Ectodermal cell (in vitro differentiated cells): ENCODE measurements around the gene CSNK1D.

Experiments
- H3K27ac ChIP-seq: 2 replicates; pipeline ENCODE4 v1.7.0; 2013; ENCODE audit warnings: mild to moderate bottlenecking, low read depth, low read length; ENCODE audit not compliant: insufficient read depth, poor library complexity, severe bottlenecking
- H3K27me3 ChIP-seq: 2 replicates; pipeline ENCODE4 v1.7.0; 2013; ENCODE audit warnings: mild to moderate bottlenecking, low read length; ENCODE audit not compliant: insufficient read depth, control insufficient read depth, poor library complexity, severe bottlenecking
- H3K36me3 ChIP-seq: one replicate; pipeline ENCODE4 v1.7.0; 2013; ENCODE audit warnings: low read length; ENCODE audit not compliant: control insufficient read depth, insufficient read depth
- H3K4me1 ChIP-seq: one replicate; pipeline ENCODE4 v1.7.0; 2013; ENCODE audit warnings: low read length; ENCODE audit not compliant: control insufficient read depth, insufficient read depth
- H3K4me3 ChIP-seq: 2 replicates; pipeline ENCODE4 v1.7.0; 2013; ENCODE audit warnings: low read depth, low read length, control low read depth; ENCODE audit not compliant: insufficient read depth
- H3K9me3 ChIP-seq: 2 replicates; pipeline ENCODE4 v1.7.0; 2013; ENCODE audit warnings: mild to moderate bottlenecking, low read length, moderate library complexity; ENCODE audit not compliant: control insufficient read depth
- WGBS, 2 experiments: methylation state at CpG; one replicate each; pipeline ENCODE4 v1.1.7; 2013; ENCODE audit warnings: missing lambda C conversion rate in 2 of 2; 5-methylcytosine and 5-hydroxymethylcytosine counted together

The CSNK1D gene

DNA sequence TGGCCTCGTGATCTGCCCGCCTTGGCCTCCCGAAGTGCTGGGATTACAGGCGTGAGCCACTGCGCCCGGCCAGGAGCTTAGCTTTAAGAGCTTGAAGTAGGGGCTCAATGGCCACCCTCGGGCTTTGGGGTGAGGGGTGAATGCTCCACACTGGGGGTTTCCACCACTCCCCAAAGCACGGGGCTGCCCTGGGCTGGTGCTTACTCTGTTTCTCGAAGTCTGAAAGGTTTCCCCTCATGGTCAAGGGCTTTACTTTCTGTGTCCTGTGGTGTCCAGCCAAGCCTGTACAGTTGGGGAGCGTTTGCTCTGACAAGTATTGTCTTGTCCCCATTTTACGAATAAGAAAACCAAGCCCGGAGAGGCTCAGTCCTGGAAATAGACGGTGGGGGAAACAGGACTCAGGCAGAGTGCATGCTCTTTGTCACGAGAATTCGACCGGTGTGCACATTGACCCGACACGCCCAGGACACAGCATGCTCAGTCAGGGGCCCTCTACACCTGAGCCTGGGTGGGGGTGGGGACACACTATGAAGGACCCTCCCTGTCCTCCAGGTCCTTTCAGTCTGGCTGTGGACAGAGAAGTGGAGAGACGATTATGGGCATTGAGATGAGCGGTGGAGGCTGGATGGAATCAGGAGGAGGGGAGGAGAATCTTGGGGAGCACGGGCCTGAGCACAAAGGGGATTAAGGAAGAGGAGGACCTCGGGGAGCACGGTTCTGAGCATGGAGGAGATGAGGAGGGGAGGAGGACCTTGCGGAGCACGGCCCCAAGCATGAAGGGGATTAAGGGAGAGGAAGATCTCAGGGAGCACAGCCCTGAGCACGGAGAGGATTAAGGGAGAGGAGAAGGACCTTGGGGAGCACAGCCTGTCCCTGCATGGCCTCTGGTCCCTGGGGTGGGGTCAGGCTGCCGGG lies 36.4 kb upstream of the CSNK1D start:
- Histone ChIP-seq H3K27me3 (no peaks in the 10 kb centered on the region), H3K4me1 (peaks cover 8% of the 10 kb centered on the region), H3K4me3 (no peak overlapping the region), H3K27ac (no peak overlapping the region), H3K9me3 (no peaks in the 10 kb centered on the region), H3K36me3 (no peaks in the 10 kb centered on the region)
- 92 to 93% methylated on average over 27 of the region's 27 CpGs for WGBS, 2 experiments

DNA sequence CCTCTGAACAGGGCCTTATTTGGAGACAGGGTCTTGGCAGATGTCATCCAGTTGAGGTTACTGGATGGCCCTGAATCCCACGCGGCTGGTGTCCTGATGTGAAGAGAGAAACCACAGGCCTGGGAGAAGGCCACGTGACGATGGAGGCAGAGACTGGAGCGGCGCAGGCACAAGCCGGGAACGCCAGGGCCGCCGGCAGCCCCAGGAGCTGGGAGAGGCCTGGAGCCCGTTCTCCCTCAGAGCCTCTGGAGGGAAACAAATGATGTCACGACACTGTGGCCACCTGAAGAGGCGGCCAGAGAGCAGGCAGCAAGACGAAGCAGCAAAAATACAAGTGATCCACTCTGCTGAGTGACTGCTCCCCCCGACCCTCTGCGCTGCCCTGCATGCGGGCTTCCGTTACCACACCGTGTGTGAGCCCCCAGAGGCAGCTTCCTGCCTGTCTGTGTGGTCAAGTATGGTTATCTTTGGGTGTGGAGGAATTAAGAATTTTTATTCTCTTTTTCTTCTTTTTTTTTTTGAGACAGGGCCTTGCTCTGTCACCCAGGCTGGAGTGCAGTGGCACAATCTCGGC lies 32.3 kb upstream of the CSNK1D start:
- no peaks in the 10 kb centered on the region for H3K36me3 ChIP-seq
- H3K27ac ChIP-seq: no peak overlapping the region
- no peaks in the 10 kb centered on the region for H3K9me3 ChIP-seq
- H3K27me3 ChIP-seq: no peaks in the 10 kb centered on the region
- no peak overlapping the region for H3K4me3 ChIP-seq
- 92 to 93% methylated on average over 20 of the region's 20 CpGs for WGBS, 2 experiments
- peaks cover 20% of the 10 kb centered on the region for H3K4me1 ChIP-seq

DNA sequence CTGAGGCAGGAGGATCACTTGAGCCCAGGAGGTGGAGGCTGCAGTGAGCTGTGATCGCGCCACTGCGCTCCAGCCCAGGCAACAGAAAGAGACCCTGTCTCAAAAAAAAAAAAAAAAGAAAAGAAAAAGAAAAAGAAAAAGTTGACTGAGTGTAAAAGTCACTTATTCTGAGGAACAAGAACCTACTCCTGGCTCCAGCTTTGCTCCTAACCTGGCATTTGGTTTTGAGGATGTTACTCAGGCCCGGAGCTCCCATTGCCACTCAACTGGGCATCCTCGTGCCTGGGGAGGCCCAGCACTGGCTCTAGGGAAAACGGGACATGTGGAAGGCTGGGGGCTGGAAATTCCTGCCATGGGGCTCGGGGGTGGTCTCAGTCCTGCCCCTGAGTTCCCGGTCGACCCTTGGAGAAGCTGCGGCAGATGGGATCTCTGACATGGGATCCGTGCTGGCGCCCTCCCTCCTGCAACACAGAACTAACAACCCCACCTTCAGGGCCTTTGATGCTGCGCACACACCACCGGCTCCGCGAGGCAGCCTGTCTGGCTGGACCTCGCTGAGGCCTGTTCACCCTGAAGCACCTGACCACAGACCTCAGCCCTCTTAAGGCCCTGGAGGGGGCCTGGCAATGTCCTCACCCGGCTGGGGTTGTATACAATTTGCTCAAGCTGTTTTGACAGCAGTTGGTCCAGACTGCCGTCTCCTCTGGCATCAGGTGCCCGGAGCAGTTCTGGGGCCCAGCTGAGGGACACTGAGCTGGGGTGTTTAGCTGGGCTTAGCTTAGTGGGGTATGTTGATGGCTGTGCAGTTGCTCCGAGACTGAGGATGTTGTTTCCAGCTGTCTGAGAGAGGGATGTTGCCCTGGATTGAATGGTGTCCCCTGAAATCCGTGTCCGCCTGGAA lies 31.6 kb upstream of the CSNK1D start:
- H3K9me3 ChIP-seq: no peaks in the 10 kb centered on the region
- H3K27me3 ChIP-seq: no peaks in the 10 kb centered on the region
- H3K36me3 ChIP-seq: no peaks in the 10 kb centered on the region
- 89 to 91% methylated on average over 23 of the region's 23 CpGs for WGBS, 2 experiments
- H3K27ac ChIP-seq: no peak overlapping the region
- H3K4me3 ChIP-seq: no peak overlapping the region
- H3K4me1 ChIP-seq: peaks cover 20% of the 10 kb centered on the region

DNA sequence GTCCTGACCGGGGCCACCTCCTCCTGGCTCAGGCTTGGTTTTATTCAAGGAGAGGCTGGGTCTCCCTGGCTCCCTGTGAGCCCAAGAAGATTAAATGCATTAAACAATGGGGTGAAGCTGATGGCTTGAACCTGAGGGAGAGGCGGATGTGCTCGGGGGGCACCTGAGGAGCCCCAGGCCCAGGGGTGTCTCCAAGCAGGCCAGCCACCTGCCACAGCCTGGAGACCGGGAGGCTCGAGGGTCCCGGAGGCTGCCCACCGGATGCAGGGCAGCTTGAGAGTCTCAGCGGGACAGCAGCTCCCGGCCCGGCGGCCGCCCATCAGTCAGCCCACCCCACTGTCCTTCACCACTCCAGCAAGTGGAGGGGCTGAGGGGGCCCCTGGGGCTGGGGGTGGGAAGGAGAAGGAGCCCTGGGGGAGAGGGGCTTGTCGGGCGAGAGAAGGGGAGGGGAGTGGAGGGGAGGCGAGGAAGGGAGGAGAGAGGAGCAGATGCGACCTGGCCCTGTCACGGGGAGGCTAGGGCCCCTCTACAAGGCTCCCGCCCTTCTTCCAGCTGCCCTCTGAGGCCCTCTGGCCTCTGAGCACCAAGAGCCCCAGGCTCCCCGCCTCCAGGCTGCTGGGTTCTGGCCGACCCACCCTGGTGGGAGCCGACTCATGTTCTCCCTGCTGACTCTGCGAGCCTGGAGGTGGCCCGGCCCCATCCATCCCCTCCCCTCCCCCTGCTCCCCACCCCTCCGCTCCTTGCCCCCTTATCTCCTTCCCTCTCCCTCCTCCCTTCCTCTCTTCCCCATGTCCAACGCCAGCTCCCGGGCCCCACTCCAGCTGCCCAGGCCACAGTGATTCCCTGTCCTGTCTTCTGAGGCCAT lies 30.7 kb upstream of the CSNK1D start:
- no peaks in the 10 kb centered on the region for H3K27me3 ChIP-seq
- H3K27ac ChIP-seq: no peak overlapping the region
- H3K4me3 ChIP-seq: no peak overlapping the region
- no peaks in the 10 kb centered on the region for H3K36me3 ChIP-seq
- WGBS, 2 experiments: 78 to 79% methylated on average over 26 of the region's 26 CpGs
- H3K4me1 ChIP-seq: peaks cover 20% of the 10 kb centered on the region
- no peaks in the 10 kb centered on the region for H3K9me3 ChIP-seq

DNA sequence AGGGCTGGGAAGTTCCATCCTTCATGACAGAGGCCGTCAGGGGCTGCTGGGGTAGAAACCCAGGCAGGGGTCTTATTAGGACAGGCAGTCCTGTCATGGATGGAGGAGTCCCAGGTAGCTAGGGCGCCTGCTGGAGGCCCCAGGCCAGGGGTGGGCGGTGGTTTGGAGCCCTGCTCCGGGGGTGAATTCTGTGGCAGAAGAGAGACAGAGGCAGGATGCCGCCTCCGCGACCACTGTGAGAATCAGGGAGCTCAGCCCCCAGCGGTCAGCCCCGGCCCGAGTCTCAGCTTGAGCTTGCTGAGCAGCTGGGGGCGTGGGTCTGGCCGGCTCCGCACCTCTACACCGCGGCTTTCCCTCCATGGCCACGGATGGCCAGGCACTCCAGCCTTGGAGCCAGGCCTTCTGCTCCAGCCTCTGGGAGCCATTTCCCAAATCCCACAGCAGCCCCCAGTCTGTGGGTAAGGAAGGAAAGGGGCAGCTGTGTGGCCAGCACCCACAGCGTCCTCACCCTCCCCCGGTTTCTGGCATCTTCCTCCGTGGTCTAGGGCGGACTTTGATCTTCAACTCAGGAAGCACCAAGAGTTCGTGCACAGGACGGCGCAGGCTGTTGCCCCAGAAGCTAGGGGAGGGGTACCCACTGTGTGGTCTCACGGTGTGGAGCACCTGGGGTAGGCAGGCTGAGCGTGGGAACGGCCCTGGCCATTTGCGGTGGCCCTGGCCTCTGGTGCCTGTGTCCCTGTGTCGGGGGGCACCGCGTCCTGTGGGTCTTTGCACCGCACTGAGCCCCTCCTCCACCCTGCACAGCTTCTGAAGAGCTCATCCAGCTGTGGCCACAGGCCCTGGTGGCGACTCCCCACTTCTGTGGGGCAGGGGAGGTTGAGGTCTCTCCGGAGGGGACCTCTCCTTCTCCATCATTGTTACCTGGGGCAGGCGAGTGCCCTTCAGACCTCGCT lies 29.8 kb upstream of the CSNK1D start:
- H3K4me3 ChIP-seq: no peak overlapping the region
- peaks cover 20% of the 10 kb centered on the region for H3K4me1 ChIP-seq
- H3K27ac ChIP-seq: no peak overlapping the region
- WGBS, 2 experiments: 90% methylated on average over 35 of the region's 35 CpGs
- no peaks in the 10 kb centered on the region for H3K36me3 ChIP-seq
- no peaks in the 10 kb centered on the region for H3K9me3 ChIP-seq
- H3K27me3 ChIP-seq: no peaks in the 10 kb centered on the region

DNA sequence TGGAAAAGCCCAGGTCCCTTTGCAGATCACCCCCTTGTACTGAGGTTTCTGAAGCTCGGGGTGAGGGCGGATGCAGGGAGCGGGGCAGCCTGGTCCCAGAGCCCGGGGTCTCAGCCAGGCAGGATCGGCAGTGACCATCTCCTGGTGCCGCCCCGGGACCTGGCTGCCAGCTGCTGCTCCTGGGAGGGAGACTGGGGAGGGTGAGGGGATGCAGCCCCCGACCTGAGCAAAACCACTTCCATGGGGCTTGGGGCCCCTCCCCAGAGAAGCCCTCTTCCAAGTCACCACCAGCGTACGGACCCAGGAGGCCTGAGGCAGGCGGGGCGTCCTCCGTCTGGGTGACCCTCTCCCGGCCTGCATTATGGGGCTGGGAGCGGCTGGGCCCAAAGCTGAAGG lies 29.1 kb upstream of the CSNK1D start:
- no peaks in the 10 kb centered on the region for H3K9me3 ChIP-seq
- H3K27ac ChIP-seq: no peak overlapping the region
- no peaks in the 10 kb centered on the region for H3K36me3 ChIP-seq
- 93 to 96% methylated on average over 15 of the region's 15 CpGs for WGBS, 2 experiments
- H3K27me3 ChIP-seq: no peaks in the 10 kb centered on the region
- H3K4me1 ChIP-seq: peaks cover 20% of the 10 kb centered on the region
- no peak overlapping the region for H3K4me3 ChIP-seq

DNA sequence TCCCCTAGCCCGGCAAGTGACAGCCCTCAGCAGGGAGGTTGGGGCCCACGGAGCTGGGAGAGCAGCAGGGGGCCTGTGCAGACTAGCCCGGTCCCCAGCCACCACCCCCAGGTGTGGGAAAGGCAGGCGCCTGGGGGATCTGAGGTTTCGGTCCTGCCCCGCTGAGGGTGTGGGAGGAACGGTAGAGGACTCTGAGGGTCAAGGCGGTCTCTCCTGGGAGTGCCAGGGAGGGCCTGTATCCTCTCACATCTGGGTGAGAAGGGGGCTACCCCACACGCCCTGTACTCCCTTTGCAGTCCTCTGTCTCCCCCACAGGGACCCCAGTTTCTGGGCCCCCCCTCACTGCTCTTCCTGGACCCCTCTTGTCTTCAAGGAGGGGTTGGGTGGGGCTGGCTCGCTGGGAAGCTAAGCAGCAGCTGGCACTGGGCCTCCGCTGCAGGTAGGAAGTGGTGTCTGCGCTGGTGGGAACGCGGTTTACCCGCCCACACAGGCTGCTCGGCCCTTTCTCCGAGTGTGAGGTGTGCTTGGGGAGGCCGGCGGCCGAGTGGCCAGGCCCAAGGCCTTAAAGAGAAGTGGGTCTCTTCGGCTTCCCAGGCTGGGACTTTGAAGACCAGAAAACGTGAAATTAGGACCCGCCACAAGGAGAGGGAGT lies 28.5 kb upstream of the CSNK1D start:
- Histone ChIP-seq H3K4me1 (peaks cover 20% of the 10 kb centered on the region), H3K27ac (no peak overlapping the region), H3K36me3 (no peaks in the 10 kb centered on the region), H3K4me3 (no peak overlapping the region), H3K27me3 (peaks cover 4% of the 10 kb centered on the region), H3K9me3 (no peaks in the 10 kb centered on the region)
- 86 to 87% methylated on average over 23 of the region's 23 CpGs for whole genome bisulfite sequencing, 2 experiments

DNA sequence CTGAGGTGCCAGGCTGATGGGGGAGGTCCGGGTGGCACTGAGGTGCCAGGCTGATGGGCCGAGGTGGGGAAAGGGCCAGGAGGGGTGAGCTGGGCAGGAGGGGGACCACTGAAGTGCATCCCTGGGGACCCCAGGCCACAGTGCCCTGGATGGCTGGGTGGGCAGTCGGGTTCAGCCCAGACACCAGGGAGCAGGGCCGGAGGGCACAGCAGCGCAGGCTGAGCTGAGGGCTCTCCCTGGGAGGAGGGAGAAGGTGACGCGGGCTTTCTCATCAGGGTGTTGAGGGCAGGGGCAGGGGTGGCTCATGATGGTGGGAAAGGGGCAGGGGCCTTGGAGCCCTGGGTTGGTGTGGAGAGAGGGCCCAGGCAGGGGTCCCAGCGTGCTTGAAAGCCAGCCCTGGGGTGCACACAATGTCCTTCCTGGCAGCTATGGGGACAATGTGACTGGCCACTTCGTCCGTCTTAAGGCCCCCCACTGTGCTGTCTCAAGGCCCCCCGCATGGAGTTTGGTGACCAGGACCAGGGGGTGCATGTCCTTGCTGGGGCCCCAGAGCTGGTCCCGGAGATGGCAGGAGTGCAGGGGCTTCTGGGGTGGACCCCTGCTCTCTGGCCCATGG lies 27.9 kb upstream of the CSNK1D start:
- Histone ChIP-seq H3K27ac (no peak overlapping the region), H3K9me3 (no peaks in the 10 kb centered on the region), H3K36me3 (no peaks in the 10 kb centered on the region), H3K4me3 (no peak overlapping the region), H3K4me1 (peaks cover 25% of the 10 kb centered on the region), H3K27me3 (peaks cover 10% of the 10 kb centered on the region)
- 90 to 92% methylated on average over 12 of the region's 12 CpGs for WGBS, 2 experiments
